Breast epithelium (tissue), 4 donors: ENCODE measurements around the gene VGF. TPM values are rescaled to one million over a fixed set of nuclear protein-coding genes. Genes with fewer than 3 reads are reported as not detected.

Experiments used
- DNase-seq, 2 donors: peaks; one replicate each; pipeline ENCODE4 v3.0.0-alpha.2; 2019; ENCODE audit warnings: low spot score in 2 of 2
- H3K27ac ChIP-seq, 2 donors: fragments of 200-600 bp; sonication (generic) in 1 of 2; one replicate each; pipeline ENCODE4 v1.5.1; 2016 to 2019; ENCODE audit warnings: mild to moderate bottlenecking in 1 of 2
- H3K27me3 ChIP-seq, 2 donors: fragments of 200-600 bp; sonication (generic) in 1 of 2; one replicate each; pipeline versions ENCODE4 v1.5.1 to v1.6.0; 2017 to 2019; ENCODE audit warnings: control low read depth in 1 of 2, mild to moderate bottlenecking in 1 of 2
- H3K36me3 ChIP-seq: fragments of 200-600 bp; one replicate; pipeline ENCODE4 v1.5.1; 2019
- H3K4me1 ChIP-seq, 2 donors: fragments of 200-600 bp; sonication (generic); one replicate each; pipeline ENCODE4 v1.5.1; 2016 to 2019; ENCODE audit warnings: control low read depth in 1 of 2
- H3K4me3 ChIP-seq, 3 donors: fragments of 200-600 bp; sonication (generic); 1 replicate in 2 of 3; 2 replicates in 1 of 3; pipeline ENCODE4 v1.5.1; 2016 to 2019; ENCODE audit warnings: mild to moderate bottlenecking in 3 of 3, moderate library complexity in 2 of 3
- H3K9me3 ChIP-seq, 2 donors: fragments of 200-600 bp; sonication (generic) in 1 of 2; one replicate each; pipeline ENCODE4 v1.5.1; 2016 to 2019; ENCODE audit warnings: control low read depth in 1 of 2
- CTCF ChIP-seq, 3 donors: fragments of 450-650 bp; IDR thresholded peaks; one replicate each; pipeline ENCODE4 v1.5.1; 2016 to 2017; ENCODE audit warnings: antibody characterized with exemption in 3 of 3, mild to moderate bottlenecking in 3 of 3, moderate library complexity in 3 of 3
- POLR2A ChIP-seq: fragments of 450-650 bp; IDR thresholded peaks from one replicate; pipeline ENCODE4 v1.6.1; 2016; ENCODE audit warnings: antibody characterized with exemption, mild to moderate bottlenecking, moderate library complexity
- POLR2AphosphoS5 ChIP-seq, 3 donors: sonication (generic); formaldehyde crosslinking; IDR thresholded peaks; one replicate each; pipeline ENCODE4 v1.6.1; 2017; ENCODE audit warnings: antibody characterized with exemption in 3 of 3
- intact Hi-C: fragments of 100-400 bp; cut with DNase I; formaldehyde crosslinking; loops from one replicate; pipeline ENCODE4 v1.15.1; 2023; ENCODE audit warnings: low total_unique reads
- total RNA-seq, 3 donors: library from RNA; depleted of rRNA; stranded (reverse); fragments of >200 nt; gene quantifications; one replicate each; pipeline ENCODE4 v1.1.0, GENCODE V29; 2016

VGF gene
- total RNA-seq, 3 donors from 2014 or later: 0.16 TPM; not detected in 2

GRCh38 chr7:101185258-101185839 is 20.0 kb upstream of the VGF start:
- no peaks in the 10 kb centered on the region for H3K9me3 ChIP-seq
- H3K36me3 ChIP-seq: no peaks in the 10 kb centered on the region
- no peak overlapping the region for H3K27ac ChIP-seq
- no peak for TF ChIP-seq CTCF (IDR thresholded peaks at IDR 0.05)
- TF ChIP-seq POLR2AphosphoS5 (IDR thresholded peaks at IDR 0.05): no peak
- no peak for TF ChIP-seq POLR2A
- H3K27me3 ChIP-seq: peaks cover under 1 to 15% of the 10 kb centered on the region in 2 donors
- no peak for DNase-seq
- H3K4me1 ChIP-seq: no peaks in the 10 kb centered on the region
- intact Hi-C loops: no loop called here
- H3K4me3 ChIP-seq: no peak overlapping the region

DNA sequence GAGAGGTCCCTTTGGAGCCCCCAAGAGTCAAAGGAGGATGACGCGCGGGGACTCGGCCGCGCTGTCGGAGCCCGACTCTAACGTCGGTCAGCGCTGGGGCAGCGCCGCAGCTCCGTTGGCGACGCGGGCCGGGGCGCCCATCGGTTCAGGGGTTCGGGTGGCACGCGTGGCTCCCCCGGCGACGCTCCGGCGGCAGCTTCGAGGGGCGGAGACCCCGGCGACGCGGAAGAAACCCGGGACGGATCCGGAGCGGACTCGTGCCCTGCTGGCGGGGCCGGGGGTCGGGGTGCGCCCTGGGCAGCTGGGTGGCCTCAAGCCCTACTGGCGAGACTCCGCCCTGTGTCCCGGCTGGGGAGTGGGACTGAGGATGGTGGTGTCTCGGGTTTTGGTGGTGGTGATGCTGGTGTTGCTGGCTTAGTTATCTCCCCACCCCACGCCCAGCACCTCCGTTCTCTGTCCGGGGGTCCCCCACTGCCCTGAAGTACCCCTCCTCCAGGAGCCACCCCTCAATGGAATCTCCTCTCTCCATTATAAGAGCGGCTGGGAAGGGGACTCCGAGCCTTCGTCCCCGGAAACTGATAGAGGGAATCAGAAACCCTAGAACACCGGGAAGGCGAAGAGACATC is 14.9 kb upstream of the VGF start, which contains the start of gene NAT16:
Gene NAT16, minus strand, starts transcription at position 164 of the 626 bp plus-strand sequence. CDS start 5,486 bp downstream, outside the sequence.
- Histone ChIP-seq H3K36me3 (no peaks in the 10 kb centered on the region), H3K9me3 (no peaks in the 10 kb centered on the region), H3K27me3 (peaks cover 5 to 61% of the 10 kb centered on the region in 2 donors), H3K4me3 (peak within 1 kb of the TSS in 1 of 3 donors; percentile 52), H3K4me1 (peaks cover 0 to 8% of the 10 kb centered on the region in 2 donors), H3K27ac (no peak within 1 kb of the TSS)
- intact Hi-C loops: no loop called here
- DNase-seq: no peak
- TF ChIP-seq CTCF (IDR thresholded peaks at IDR 0.05): no peak
- TF ChIP-seq POLR2AphosphoS5 (IDR thresholded peaks at IDR 0.05): no peak
- no peak for TF ChIP-seq POLR2A

DNA sequence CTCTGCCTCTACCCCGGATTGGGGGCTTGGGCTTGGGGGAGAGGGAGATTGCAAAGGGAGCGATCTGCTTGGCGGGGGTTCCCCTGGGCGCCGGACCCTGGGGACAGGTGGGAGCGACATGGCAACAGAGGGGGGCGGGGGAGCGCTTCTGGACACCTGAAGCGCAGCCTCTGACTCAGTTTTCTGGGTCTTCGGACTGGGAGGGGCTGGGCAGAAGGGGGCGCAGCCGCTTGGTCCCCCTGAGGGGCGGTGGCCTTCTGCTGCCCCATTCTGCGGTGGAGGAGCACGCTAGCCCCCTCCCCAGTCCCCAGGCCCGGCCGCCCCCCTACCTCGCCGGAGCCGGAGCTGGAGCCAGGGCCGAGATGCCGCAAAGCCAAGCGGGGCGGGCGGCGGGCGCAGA is 14.3 kb upstream of the VGF start:
- Histone ChIP-seq H3K9me3 (no peaks in the 10 kb centered on the region), H3K4me3 (peak overlapping the region in 1 of 3 donors; percentile 52), H3K36me3 (no peaks in the 10 kb centered on the region), H3K4me1 (peaks cover 0 to 8% of the 10 kb centered on the region in 2 donors), H3K27ac (no peak overlapping the region), H3K27me3 (peaks cover 7 to 66% of the 10 kb centered on the region in 2 donors)
- intact Hi-C loops: no loop called here
- no peak for TF ChIP-seq POLR2A
- no peak for TF ChIP-seq POLR2AphosphoS5 (IDR thresholded peaks at IDR 0.05)
- no peak for TF ChIP-seq CTCF (IDR thresholded peaks at IDR 0.05)
- DNase-seq: no peak

DNA sequence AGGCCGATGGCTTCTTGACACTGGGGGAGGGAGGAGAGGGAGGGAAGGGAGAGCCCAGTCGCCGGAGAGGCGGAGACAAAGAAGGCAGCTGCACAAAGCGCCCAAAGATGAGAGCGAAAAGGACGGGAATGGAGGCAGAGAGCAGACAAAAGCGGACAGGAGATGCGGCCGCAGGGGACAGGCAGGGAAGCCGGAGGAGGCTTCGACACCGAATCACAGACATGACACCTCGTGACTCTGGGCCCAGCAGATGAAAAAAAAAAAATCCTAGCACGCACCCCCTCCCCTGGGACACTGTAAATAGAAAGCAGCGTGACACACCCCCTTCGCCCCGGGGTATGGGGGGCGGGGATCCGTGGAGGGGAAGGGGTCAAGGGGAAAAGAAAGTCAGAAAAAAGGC is 13.7 kb upstream of the VGF start:
- intact Hi-C loops: no loop called here

More for the DNA sequence above, 13.7 kb upstream of the VGF start:
- Histone ChIP-seq H3K4me3 (peak overlapping the region in 1 of 3 donors; percentile 52), H3K27me3 (peaks cover 11 to 72% of the 10 kb centered on the region in 2 donors), H3K27ac (no peak overlapping the region), H3K4me1 (peaks cover 0 to 8% of the 10 kb centered on the region in 2 donors), H3K9me3 (no peaks in the 10 kb centered on the region), H3K36me3 (no peaks in the 10 kb centered on the region)
- TF ChIP-seq POLR2A (no peak), POLR2AphosphoS5 (IDR thresholded peaks at IDR 0.05) (no peak), CTCF (IDR thresholded peaks at IDR 0.05) (no peak)
- DNase-seq: no peak
